NCI-H2081 treated with DMSO at 0.1 percent for 48 hours (cell line): Measurements from ENCODE around the gene SPRR4.

Experiments
- DNase-seq: peaks from one replicate; lab custom pipeline; 2025; lab: John Stamatoyannopoulos, UW

Gene SPRR4

GRCh38 chr1:152970495-152970894 is at the start of gene SPRR4:
SPRR4 (plus strand) TSS chr1:152970648; CDS start chr1:152971891, 1,243 bp downstream.
- DNase-seq = no peak

- DNase-seq = no peak
These were observed 46.3 kb upstream of the SPRR4 start for GRCh38 chr1:152924191-152924590.

- DNase-seq = no peak
These were observed 44.4 kb upstream of the SPRR4 start for GRCh38 chr1:152926091-152926490.

GRCh38 chr1:152928671-152929070 is 41.8 kb upstream of the SPRR4 start:
- no peak for DNase-seq

- no peak for DNase-seq
These were observed 38.2 kb upstream of the SPRR4 start for GRCh38 chr1:152932170-152932811.

- DNase-seq = no peak
These were observed 37.3 kb upstream of the SPRR4 start for GRCh38 chr1:152933196-152933595.

- no peak for DNase-seq
These were observed 29.8 kb upstream of the SPRR4 start for GRCh38 chr1:152940614-152941013.

- no peak for DNase-seq
These were observed 29.3 kb upstream of the SPRR4 start for GRCh38 chr1:152941037-152941711.

GRCh38 chr1:152942161-152942560 is 28.3 kb upstream of the SPRR4 start:
- DNase-seq = no peak

- no peak for DNase-seq
These were observed 24.2 kb upstream of the SPRR4 start for GRCh38 chr1:152946248-152946647.

GRCh38 chr1:152946651-152947256 is 23.7 kb upstream of the SPRR4 start, which contains the start of gene SPRR5:
SPRR5 (plus strand) TSS chr1:152947206; CDS start chr1:152948555, 1,349 bp downstream.
- DNase-seq = no peak

- no peak for DNase-seq
These were observed 18.7 kb upstream of the SPRR4 start for GRCh38 chr1:152951711-152952110.

GRCh38 chr1:152953761-152954160 is 16.7 kb upstream of the SPRR4 start:
- no peak for DNase-seq

GRCh38 chr1:152954436-152954835 is 16.0 kb upstream of the SPRR4 start:
- no peak for DNase-seq

- no peak for DNase-seq
These were observed 12.9 kb upstream of the SPRR4 start for GRCh38 chr1:152957561-152957960.

- no peak for DNase-seq
These were observed 11.2 kb upstream of the SPRR4 start for GRCh38 chr1:152959273-152959672.

GRCh38 chr1:152959801-152960451 is 10.5 kb upstream of the SPRR4 start:
- DNase-seq = no peak

GRCh38 chr1:152960452-152961044 is 9.9 kb upstream of the SPRR4 start:
- DNase-seq = no peak

- no peak for DNase-seq
These were observed 9.1 kb upstream of the SPRR4 start for GRCh38 chr1:152961226-152961891.

GRCh38 chr1:152962876-152963415 is 7.5 kb upstream of the SPRR4 start:
- no peak for DNase-seq

GRCh38 chr1:152964536-152964935 is 5.9 kb upstream of the SPRR4 start:
- no peak for DNase-seq
